ENCODE data around the gene LHFPL2.

Gene LHFPL2

DNA sequence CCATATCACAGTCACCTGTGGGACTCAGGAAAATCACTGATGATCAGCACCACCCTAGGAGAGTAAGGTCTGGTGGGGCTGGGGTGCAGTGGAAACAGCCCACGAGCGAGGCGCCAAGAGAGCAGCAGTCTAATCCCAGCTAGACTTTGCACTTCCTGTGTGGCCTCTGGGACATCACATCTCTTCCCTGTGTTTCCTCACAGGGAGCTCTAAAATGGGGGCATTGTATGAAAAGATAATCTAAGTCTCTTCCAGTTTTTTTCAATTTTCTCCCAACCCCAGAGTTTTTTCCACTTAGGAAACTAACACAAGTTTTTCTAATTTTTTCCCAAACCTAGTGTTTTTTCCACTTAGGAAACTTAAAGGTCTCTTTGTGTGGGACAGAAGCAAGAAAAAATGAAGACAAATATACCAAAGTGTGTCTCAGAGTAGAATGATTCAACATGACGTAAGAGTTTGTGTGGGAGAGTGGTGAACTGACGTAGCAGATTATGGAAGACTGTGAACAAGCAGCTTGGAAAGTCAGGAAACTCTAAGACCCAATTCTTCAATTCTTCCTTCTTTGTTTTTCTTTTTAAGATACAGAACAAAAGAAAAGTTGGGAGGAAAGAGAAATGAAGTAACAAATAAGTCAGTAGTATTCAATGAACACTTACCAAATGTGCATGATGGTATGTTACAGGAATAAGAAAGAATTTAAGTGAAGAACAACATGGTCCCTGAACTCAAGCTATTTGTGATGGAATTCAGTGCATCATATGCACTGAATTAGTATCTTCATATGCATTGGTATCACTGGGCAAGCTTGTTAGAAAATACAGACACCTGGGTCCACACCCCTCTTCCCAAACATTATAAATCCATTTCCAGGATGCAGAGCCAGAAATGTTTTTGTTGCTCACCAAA, 51.3 kb downstream of the LHFPL2 start:
- Histone ChIP-seq H3K4me3 (ENCODE audit: low read depth, low read length) (no peak overlapping the region), H3K27me3 (ENCODE audit: control insufficient read depth, insufficient read depth, low read length) (no peaks in the 10 kb centered on the region), H3K79me2 (no peaks in the 10 kb centered on the region), H3K9me3 (ENCODE audit: control insufficient read depth, low read length) (no peaks in the 10 kb centered on the region), H2AFZ (no peak overlapping the region), H3K4me2 (ENCODE audit: low read length) (no peak overlapping the region), H3K4me1 (peaks cover 4% of the 10 kb centered on the region), H3K36me3 (ENCODE audit: control insufficient read depth, insufficient read depth, low read length) (no peaks in the 10 kb centered on the region), H3K9ac (no peak overlapping the region), H3K27ac (no peak overlapping the region)
- TF ChIP-seq, protein P1, sequence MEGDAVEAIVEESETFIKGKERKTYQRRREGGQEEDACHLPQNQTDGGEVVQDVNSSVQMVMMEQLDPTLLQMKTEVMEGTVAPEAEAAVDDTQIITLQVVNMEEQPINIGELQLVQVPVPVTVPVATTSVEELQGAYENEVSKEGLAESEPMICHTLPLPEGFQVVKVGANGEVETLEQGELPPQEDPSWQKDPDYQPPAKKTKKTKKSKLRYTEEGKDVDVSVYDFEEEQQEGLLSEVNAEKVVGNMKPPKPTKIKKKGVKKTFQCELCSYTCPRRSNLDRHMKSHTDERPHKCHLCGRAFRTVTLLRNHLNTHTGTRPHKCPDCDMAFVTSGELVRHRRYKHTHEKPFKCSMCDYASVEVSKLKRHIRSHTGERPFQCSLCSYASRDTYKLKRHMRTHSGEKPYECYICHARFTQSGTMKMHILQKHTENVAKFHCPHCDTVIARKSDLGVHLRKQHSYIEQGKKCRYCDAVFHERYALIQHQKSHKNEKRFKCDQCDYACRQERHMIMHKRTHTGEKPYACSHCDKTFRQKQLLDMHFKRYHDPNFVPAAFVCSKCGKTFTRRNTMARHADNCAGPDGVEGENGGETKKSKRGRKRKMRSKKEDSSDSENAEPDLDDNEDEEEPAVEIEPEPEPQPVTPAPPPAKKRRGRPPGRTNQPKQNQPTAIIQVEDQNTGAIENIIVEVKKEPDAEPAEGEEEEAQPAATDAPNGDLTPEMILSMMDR (IDR thresholded peaks at IDR 0.05): no peak

DNA sequence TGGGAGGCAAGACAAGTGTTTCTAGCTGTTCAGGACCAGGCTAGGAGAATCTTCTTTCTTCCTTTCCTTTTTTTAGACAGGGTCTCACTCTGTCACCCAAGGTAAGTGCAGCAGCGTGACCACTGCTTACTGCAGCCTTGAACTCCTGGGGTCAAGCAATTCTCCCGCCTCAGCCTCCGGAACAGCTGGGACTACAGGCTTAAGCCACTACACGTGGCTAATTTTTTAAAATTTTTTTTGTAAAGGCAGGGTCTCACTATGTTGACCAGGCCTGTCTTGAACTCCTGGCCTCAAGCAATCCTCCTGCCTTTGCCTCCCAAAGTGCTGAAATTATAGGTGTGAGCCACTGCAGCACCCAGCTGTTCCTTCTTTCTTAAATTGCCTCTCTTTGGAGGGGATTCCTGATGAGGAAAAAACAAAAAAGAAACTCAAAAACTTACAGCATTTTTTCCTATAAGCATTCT, 53.1 kb downstream of the LHFPL2 start:
- Histone ChIP-seq H3K9me3 (ENCODE audit: control insufficient read depth, low read length) (no peaks in the 10 kb centered on the region), H3K4me3 (ENCODE audit: low read depth, low read length) (no peak overlapping the region), H3K27me3 (ENCODE audit: control insufficient read depth, insufficient read depth, low read length) (no peaks in the 10 kb centered on the region), H3K4me2 (ENCODE audit: low read length) (no peak overlapping the region), H3K79me2 (no peaks in the 10 kb centered on the region), H3K27ac (no peak overlapping the region), H3K9ac (no peak overlapping the region), H3K36me3 (ENCODE audit: control insufficient read depth, insufficient read depth, low read length) (no peaks in the 10 kb centered on the region), H3K4me1 (peaks cover 4% of the 10 kb centered on the region), H2AFZ (no peak overlapping the region)
- TF ChIP-seq, protein P1 (IDR thresholded peaks at IDR 0.05): no peak

DNA sequence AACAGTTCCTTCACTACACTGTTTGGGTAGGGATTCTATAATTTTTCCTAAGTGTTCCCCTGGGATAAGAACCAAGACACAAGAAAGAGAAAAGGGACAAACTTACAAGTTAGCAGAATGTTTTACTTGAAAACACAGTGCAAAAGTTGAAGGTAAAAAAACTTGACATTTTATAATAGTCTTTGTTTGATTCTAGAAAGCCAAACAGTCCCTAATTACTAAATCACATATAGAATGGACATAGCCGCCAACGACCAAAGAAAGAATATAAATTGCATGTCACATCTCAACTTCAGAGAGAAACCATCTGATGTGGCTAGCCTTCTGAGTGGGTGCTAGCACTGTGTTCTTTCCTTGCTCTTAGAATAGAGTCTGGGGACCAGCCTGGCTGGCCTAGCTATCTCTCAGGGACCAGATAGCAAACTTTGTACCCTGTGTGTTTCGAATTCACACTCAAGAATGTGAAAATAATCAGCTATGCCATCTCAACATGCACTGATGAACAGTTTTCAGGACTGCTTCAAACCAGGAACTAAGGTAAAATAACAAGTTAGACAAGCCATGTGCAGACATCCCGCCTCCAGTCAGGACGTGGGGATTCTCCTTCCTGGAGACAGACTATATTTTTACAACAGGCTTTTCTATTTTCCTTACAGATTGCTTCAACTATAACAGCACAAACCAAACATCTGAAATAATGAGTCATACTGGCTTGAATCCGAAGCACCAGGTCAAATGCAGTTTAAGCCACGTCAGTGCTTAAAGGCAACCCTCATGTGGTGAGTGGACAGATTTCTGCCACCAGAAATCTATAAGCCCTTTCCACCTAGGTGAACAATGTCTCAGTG, 53.7 kb downstream of the LHFPL2 start:
- Histone ChIP-seq H3K79me2 (no peaks in the 10 kb centered on the region), H3K4me1 (peaks cover 4% of the 10 kb centered on the region), H3K4me2 (ENCODE audit: low read length) (peak overlapping the region; percentile 30), H3K4me3 (ENCODE audit: low read depth, low read length) (no peak overlapping the region), H3K9ac (no peak overlapping the region), H2AFZ (peak overlapping the region; percentile 9), H3K27me3 (ENCODE audit: control insufficient read depth, insufficient read depth, low read length) (no peaks in the 10 kb centered on the region), H3K36me3 (ENCODE audit: control insufficient read depth, insufficient read depth, low read length) (no peaks in the 10 kb centered on the region), H3K27ac (no peak overlapping the region), H3K9me3 (ENCODE audit: control insufficient read depth, low read length) (no peaks in the 10 kb centered on the region)
- TF ChIP-seq, protein P1 (IDR thresholded peaks at IDR 0.05): no peak

DNA sequence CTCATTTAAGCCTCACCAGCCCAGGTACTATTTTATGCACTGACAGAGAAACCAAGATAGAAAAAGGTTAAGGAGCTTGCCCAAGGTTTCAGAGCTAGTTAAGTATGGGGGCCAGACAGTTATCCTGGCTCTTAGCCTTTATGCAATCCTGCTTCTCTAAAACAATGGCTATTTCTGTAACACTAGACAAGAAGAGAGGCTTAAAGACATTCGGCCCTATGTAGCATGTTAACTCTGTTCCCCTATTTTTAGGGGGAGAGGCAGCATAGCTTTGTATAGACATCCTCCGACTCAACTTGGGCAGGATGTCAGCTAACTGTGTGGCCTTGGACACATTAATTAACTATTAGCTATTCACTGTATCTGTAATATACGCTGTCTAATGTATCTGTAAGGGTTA, 54.6 kb downstream of the LHFPL2 start:
- H3K9me3 ChIP-seq (ENCODE audit: control insufficient read depth, low read length): no peaks in the 10 kb centered on the region
- H3K27me3 ChIP-seq (ENCODE audit: control insufficient read depth, insufficient read depth, low read length): no peaks in the 10 kb centered on the region
- TF ChIP-seq, protein P1 (IDR thresholded peaks at IDR 0.05): no peak
- H3K4me1 ChIP-seq: peaks cover 4% of the 10 kb centered on the region
- H3K79me2 ChIP-seq: no peaks in the 10 kb centered on the region
- H3K4me3 ChIP-seq (ENCODE audit: low read depth, low read length): no peak overlapping the region
- no peak overlapping the region for H3K4me2 ChIP-seq (ENCODE audit: low read length)
- H3K36me3 ChIP-seq (ENCODE audit: control insufficient read depth, insufficient read depth, low read length): no peaks in the 10 kb centered on the region
- H3K27ac ChIP-seq: no peak overlapping the region
- no peak overlapping the region for H3K9ac ChIP-seq
- no peak overlapping the region for H2AFZ ChIP-seq

Data from parathyroid adenoma (tissue), 2 donors.